ENCODE measurements around the gene CXXC1.
"Not testable (repeated sequence)": the region's sequence is repeated elsewhere in the genome, so short reads cannot be mapped to it uniquely, and the experiment has no call there.

The CXXC1 gene

GRCh38 chr18:50293039-50293438, 5.5 kb upstream of the CXXC1 start:
- peaks cover 5% of the 10 kb centered on the region for H3K9me3 ChIP-seq (ENCODE audit: insufficient read depth, low read depth, low read length)
- no peak overlapping the region for H3K4me3 ChIP-seq (ENCODE audit: low read depth, low read length)
- H3K4me1 ChIP-seq (ENCODE audit: control insufficient read depth in 1 of 2, insufficient read depth in 2 of 2, low read length in 2 of 2), result no peaks in the 10 kb centered on the region
- H3K9ac ChIP-seq (ENCODE audit: low read length), result no peak overlapping the region
- WGBS (ENCODE audit: extremely low coverage, insufficient coverage, insufficient read length), result no CpG with 5 or more reads among the region's 1 CpG
- H3K18ac ChIP-seq (ENCODE audit: low read length), result no peak overlapping the region
- no peak overlapping the region for H3K4me2 ChIP-seq (ENCODE audit: low read length)
- H4K8ac ChIP-seq (ENCODE audit: low read depth, low read length), result no peak overlapping the region
- no peak overlapping the region for H3K4ac ChIP-seq (ENCODE audit: low read depth, low read length)
- H2BK120ac ChIP-seq (ENCODE audit: insufficient read depth, low read length, poor library complexity), result no peak overlapping the region
- H3K79me1 ChIP-seq (ENCODE audit: low read length), result peaks cover under 1% of the 10 kb centered on the region
- H3K23ac ChIP-seq (ENCODE audit: low read length), result no peak overlapping the region
- H3K79me2 ChIP-seq (ENCODE audit: control insufficient read depth, insufficient read depth, low read length, poor library complexity), result no peaks in the 10 kb centered on the region
- H2BK5ac ChIP-seq (ENCODE audit: low read depth, low read length, poor library complexity), result no peak overlapping the region
- H2AFZ ChIP-seq (ENCODE audit: insufficient read depth, low read length, poor library complexity), result no peak overlapping the region
- H3K36me3 ChIP-seq (ENCODE audit: control insufficient read depth in 1 of 2, insufficient read depth in 2 of 2, low read length in 2 of 2), result no peaks in the 10 kb centered on the region
- H4K91ac ChIP-seq (ENCODE audit: low read depth, low read length), result no peak overlapping the region
- DNase-seq, result no peak
- no peak overlapping the region for H2BK12ac ChIP-seq (ENCODE audit: low read length)
- no peaks in the 10 kb centered on the region for H3K27me3 ChIP-seq (ENCODE audit: insufficient read depth, low read length)
- no peak overlapping the region for H4K12ac ChIP-seq (ENCODE audit: low read depth, low read length)
- no peak overlapping the region for H3K27ac ChIP-seq (ENCODE audit: low read depth, low read length)
- H2AK5ac ChIP-seq (ENCODE audit: low read length), result no peak overlapping the region
- no peak overlapping the region for H3K14ac ChIP-seq (ENCODE audit: low read length)

- DNase-seq, result no peak
Measured at GRCh38 chr18:50289108-50289443, 1.6 kb upstream of the CXXC1 start.

GRCh38 chr18:50288348-50289107, 1.0 kb upstream of the CXXC1 start:
- Histone ChIP-seq H3K36me3 (ENCODE audit: control insufficient read depth in 1 of 2, insufficient read depth in 2 of 2, low read length in 2 of 2) (peaks cover 25 to 26% of the 10 kb centered on the region in 2 experiments), H3K4me3 (ENCODE audit: low read depth, low read length) (peak overlapping the region; percentile 85), H4K91ac (ENCODE audit: low read depth, low read length) (peak overlapping the region; percentile 7), H3K4me2 (ENCODE audit: low read length) (peak overlapping the region; percentile 64)
- H2BK12ac ChIP-seq (ENCODE audit: low read length); H3K23ac ChIP-seq (ENCODE audit: low read length); H3K79me2 ChIP-seq (ENCODE audit: control insufficient read depth, insufficient read depth, low read length, poor library complexity); H3K27ac ChIP-seq (ENCODE audit: low read depth, low read length); H3K79me1 ChIP-seq (ENCODE audit: low read length); H3K27me3 ChIP-seq (ENCODE audit: insufficient read depth, low read length); H3K9me3 ChIP-seq (ENCODE audit: insufficient read depth, low read depth, low read length); H4K8ac ChIP-seq (ENCODE audit: low read depth, low read length); H3K4ac ChIP-seq (ENCODE audit: low read depth, low read length); H2BK120ac ChIP-seq (ENCODE audit: insufficient read depth, low read length, poor library complexity); H2AK5ac ChIP-seq (ENCODE audit: low read length); DNase-seq; H3K18ac ChIP-seq (ENCODE audit: low read length); H3K14ac ChIP-seq (ENCODE audit: low read length); H4K12ac ChIP-seq (ENCODE audit: low read depth, low read length); H3K4me1 ChIP-seq (ENCODE audit: control insufficient read depth in 1 of 2, insufficient read depth in 2 of 2, low read length in 2 of 2); H2AFZ ChIP-seq (ENCODE audit: insufficient read depth, low read length, poor library complexity); H2BK5ac ChIP-seq (ENCODE audit: low read depth, low read length, poor library complexity); H3K9ac ChIP-seq (ENCODE audit: low read length): not testable (repeated sequence)
- WGBS (ENCODE audit: extremely low coverage, insufficient coverage, insufficient read length), result no CpG with 5 or more reads among the region's 21 CpGs

More at GRCh38 chr18:50289108-50289443, 1.6 kb upstream of the CXXC1 start:
- Histone ChIP-seq H3K36me3 (ENCODE audit: control insufficient read depth in 1 of 2, insufficient read depth in 2 of 2, low read length in 2 of 2) (peaks cover 20 to 21% of the 10 kb centered on the region in 2 experiments), H3K79me1 (ENCODE audit: low read length) (peaks cover 5% of the 10 kb centered on the region), H4K91ac (ENCODE audit: low read depth, low read length) (no peak overlapping the region), H3K9ac (ENCODE audit: low read length) (no peak overlapping the region), H2BK120ac (ENCODE audit: insufficient read depth, low read length, poor library complexity) (no peak overlapping the region), H3K14ac (ENCODE audit: low read length) (no peak overlapping the region), H3K9me3 (ENCODE audit: insufficient read depth, low read depth, low read length) (no peaks in the 10 kb centered on the region), H3K4me1 (ENCODE audit: control insufficient read depth in 1 of 2, insufficient read depth in 2 of 2, low read length in 2 of 2) (peaks cover 7 to 8% of the 10 kb centered on the region in 2 experiments), H3K18ac (ENCODE audit: low read length) (no peak overlapping the region), H3K4ac (ENCODE audit: low read depth, low read length) (no peak overlapping the region), H4K12ac (ENCODE audit: low read depth, low read length) (no peak overlapping the region), H3K4me3 (ENCODE audit: low read depth, low read length) (no peak overlapping the region), H3K27me3 (ENCODE audit: insufficient read depth, low read length) (no peaks in the 10 kb centered on the region), H3K23ac (ENCODE audit: low read length) (no peak overlapping the region), H2AK5ac (ENCODE audit: low read length) (no peak overlapping the region), H4K8ac (ENCODE audit: low read depth, low read length) (no peak overlapping the region), H2AFZ (ENCODE audit: insufficient read depth, low read length, poor library complexity) (no peak overlapping the region), H2BK12ac (ENCODE audit: low read length) (no peak overlapping the region), H3K27ac (ENCODE audit: low read depth, low read length) (no peak overlapping the region), H3K79me2 (ENCODE audit: control insufficient read depth, insufficient read depth, low read length, poor library complexity) (peaks cover 6% of the 10 kb centered on the region), H3K4me2 (ENCODE audit: low read length) (no peak overlapping the region), H2BK5ac (ENCODE audit: low read depth, low read length, poor library complexity) (no peak overlapping the region)
- WGBS (ENCODE audit: extremely low coverage, insufficient coverage, insufficient read length), result no CpG with 5 or more reads among the region's 4 CpGs

- Histone ChIP-seq H4K12ac (ENCODE audit: low read depth, low read length) (no peak overlapping the region), H4K91ac (ENCODE audit: low read depth, low read length) (peak overlapping the region; percentile 16), H3K18ac (ENCODE audit: low read length) (peak overlapping the region; percentile 47), H3K79me1 (ENCODE audit: low read length) (peaks cover 5% of the 10 kb centered on the region), H4K8ac (ENCODE audit: low read depth, low read length) (peak overlapping the region; percentile 74), H3K9me3 (ENCODE audit: insufficient read depth, low read depth, low read length) (no peaks in the 10 kb centered on the region), H3K9ac (ENCODE audit: low read length) (peak overlapping the region; percentile 70), H2BK12ac (ENCODE audit: low read length) (no peak overlapping the region), H3K36me3 (ENCODE audit: control insufficient read depth in 1 of 2, insufficient read depth in 2 of 2, low read length in 2 of 2) (peaks cover 39 to 41% of the 10 kb centered on the region in 2 experiments), H3K23ac (ENCODE audit: low read length) (no peak overlapping the region), H2BK5ac (ENCODE audit: low read depth, low read length, poor library complexity) (no peak overlapping the region), H3K4me2 (ENCODE audit: low read length) (peak overlapping the region; percentile 97), H2AFZ (ENCODE audit: insufficient read depth, low read length, poor library complexity) (peak overlapping the region; percentile 66), H3K27me3 (ENCODE audit: insufficient read depth, low read length) (no peaks in the 10 kb centered on the region), H3K4ac (ENCODE audit: low read depth, low read length) (peak overlapping the region; percentile 42), H2BK120ac (ENCODE audit: insufficient read depth, low read length, poor library complexity) (no peak overlapping the region), H3K27ac (ENCODE audit: low read depth, low read length) (no peak overlapping the region), H2AK5ac (ENCODE audit: low read length) (no peak overlapping the region), H3K79me2 (ENCODE audit: control insufficient read depth, insufficient read depth, low read length, poor library complexity) (peaks cover 6% of the 10 kb centered on the region), H3K4me1 (ENCODE audit: control insufficient read depth in 1 of 2, insufficient read depth in 2 of 2, low read length in 2 of 2) (peaks cover 8% of the 10 kb centered on the region in 2 experiments), H3K4me3 (ENCODE audit: low read depth, low read length) (peak overlapping the region; percentile 96), H3K14ac (ENCODE audit: low read length) (peak overlapping the region; percentile 78)
- no CpG with 5 or more reads among the region's 27 CpGs for WGBS (ENCODE audit: extremely low coverage, insufficient coverage, insufficient read length)
- no peak for DNase-seq
Measured at GRCh38 chr18:50287028-50287440, 458 bp downstream of the CXXC1 start.
